ENCODE data around the gene NLK.

DNA sequence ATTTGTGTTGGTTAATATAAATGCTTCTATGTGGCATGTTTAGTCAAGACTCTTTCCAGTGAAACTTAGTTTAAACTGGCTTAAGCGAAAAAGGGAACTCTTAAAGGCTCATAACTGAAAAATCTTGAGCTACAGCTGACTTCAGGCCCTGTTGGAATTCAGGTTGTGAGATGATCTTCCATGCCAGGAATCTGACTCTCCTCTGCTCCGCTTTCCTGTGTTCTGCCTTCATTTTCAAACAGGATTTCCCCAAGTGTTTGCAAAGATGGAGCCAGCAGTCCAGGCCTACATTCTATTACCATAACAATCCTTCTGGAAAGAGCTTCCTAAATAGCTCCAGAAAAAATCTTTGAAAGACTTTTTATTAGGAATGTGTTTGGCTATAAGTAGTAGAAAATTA lies 134.9 kb downstream of the NLK start:
- TF ChIP-seq, protein P1, sequence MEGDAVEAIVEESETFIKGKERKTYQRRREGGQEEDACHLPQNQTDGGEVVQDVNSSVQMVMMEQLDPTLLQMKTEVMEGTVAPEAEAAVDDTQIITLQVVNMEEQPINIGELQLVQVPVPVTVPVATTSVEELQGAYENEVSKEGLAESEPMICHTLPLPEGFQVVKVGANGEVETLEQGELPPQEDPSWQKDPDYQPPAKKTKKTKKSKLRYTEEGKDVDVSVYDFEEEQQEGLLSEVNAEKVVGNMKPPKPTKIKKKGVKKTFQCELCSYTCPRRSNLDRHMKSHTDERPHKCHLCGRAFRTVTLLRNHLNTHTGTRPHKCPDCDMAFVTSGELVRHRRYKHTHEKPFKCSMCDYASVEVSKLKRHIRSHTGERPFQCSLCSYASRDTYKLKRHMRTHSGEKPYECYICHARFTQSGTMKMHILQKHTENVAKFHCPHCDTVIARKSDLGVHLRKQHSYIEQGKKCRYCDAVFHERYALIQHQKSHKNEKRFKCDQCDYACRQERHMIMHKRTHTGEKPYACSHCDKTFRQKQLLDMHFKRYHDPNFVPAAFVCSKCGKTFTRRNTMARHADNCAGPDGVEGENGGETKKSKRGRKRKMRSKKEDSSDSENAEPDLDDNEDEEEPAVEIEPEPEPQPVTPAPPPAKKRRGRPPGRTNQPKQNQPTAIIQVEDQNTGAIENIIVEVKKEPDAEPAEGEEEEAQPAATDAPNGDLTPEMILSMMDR (conservative IDR thresholded peaks at IDR 0.05 in 1 of 2, IDR thresholded peaks at IDR 0.05 in 1 of 2; ENCODE audit: low read depth in 1 of 2, low read length in 2 of 2), result no peak
- no peak for TF ChIP-seq EZH2 (IDR thresholded peaks at IDR 0.05; ENCODE audit: low read length, missing control alignments)

Measured in fibroblast of lung (primary cell).